Muscle of leg (tissue), 16 donors: ENCODE measurements around the gene ARHGEF39. TPM values are rescaled to one million over a fixed set of nuclear protein-coding genes. Genes with fewer than 3 reads are reported as not detected.

Experiments
- DNase-seq: peaks from one replicate; pipeline ENCODE4 v3.0.0; 2013
- H3K27ac ChIP-seq: one replicate; pipeline ENCODE4 v1.5.1; 2013; ENCODE audit warnings: mild to moderate bottlenecking, low read length, control low read depth
- H3K27me3 ChIP-seq: one replicate; pipeline ENCODE4 v1.6.1; 2013; ENCODE audit warnings: low read length; ENCODE audit not compliant: control insufficient read depth, insufficient read depth
- H3K36me3 ChIP-seq: one replicate; pipeline ENCODE4 v1.6.1; 2013; ENCODE audit warnings: low read length; ENCODE audit not compliant: control insufficient read depth, insufficient read depth
- H3K4me1 ChIP-seq: one replicate; pipeline ENCODE4 v1.6.1; 2013; ENCODE audit warnings: low read length; ENCODE audit not compliant: control insufficient read depth, insufficient read depth
- H3K4me3 ChIP-seq: one replicate; pipeline ENCODE4 v1.5.1; 2013; ENCODE audit warnings: low read length, control low read depth
- H3K9me3 ChIP-seq: replicated peaks from 2 replicates; pipeline ENCODE4 v1.6.1; 2013; ENCODE audit warnings: low read depth, low read length; ENCODE audit not compliant: control insufficient read depth
- WGBS: methylation state at CpG from one replicate; pipeline ENCODE4 v1.1.5; 2013; ENCODE audit warnings: missing lambda C conversion rate; ENCODE audit not compliant: insufficient coverage; 5-methylcytosine and 5-hydroxymethylcytosine counted together
- long read RNA-seq, 11 donors: transcript quantifications; one replicate each; lab custom pipeline, GENCODE V29; 2026
- polyA plus RNA-seq, 8 donors: library from polyadenylated mRNA; unstranded; fragments of 120-200 nt; gene quantifications; one replicate each; pipeline versions ENCODE4 v1.2.1 to v1.2.3, GENCODE V29; 2013; ENCODE audit warnings: inconsistent platforms in 1 of 8, low replicate concordance in 1 of 8; ENCODE audit not compliant: insufficient read length in 8 of 8, insufficient read depth in 1 of 8
- total RNA-seq: library from RNA; stranded (reverse); fragments of 120-200 nt; gene quantifications from one replicate; pipeline ENCODE4 v1.2.4, GENCODE V29; 2013

The ARHGEF39 gene
- total RNA-seq, result 1.4 TPM
- 1 to 10 TPM; 3.9 to 7.7 (median 5.6) TPM for polyA plus RNA-seq
- long read RNA-seq, donor 1, result 0 reads
- long read RNA-seq, donor 2, result 0 reads
- long read RNA-seq, donor 3, result 0 reads
- long read RNA-seq, donor 4, partial matches to known transcripts, result 0 of 3 reads
- long read RNA-seq, donor 4, other reads (novel, unspliced or antisense), result 0 of 3 reads
- long read RNA-seq, donor 5, partial matches to known transcripts, result 7 of 64 reads
- long read RNA-seq, donor 5, other reads (novel, unspliced or antisense), result 55 of 64 reads
- long read RNA-seq, donor 6, partial matches to known transcripts, result 0 of 2 reads
- long read RNA-seq, donor 6, other reads (novel, unspliced or antisense), result 0 of 2 reads
- long read RNA-seq, donor 7, result 0 reads
- long read RNA-seq, donor 8, partial matches to known transcripts, result 0 of 1 reads
- long read RNA-seq, donor 8, other reads (novel, unspliced or antisense), result 0 of 1 reads
- long read RNA-seq, donor 9, partial matches to known transcripts, result 27 of 35 reads
- long read RNA-seq, donor 9, other reads (novel, unspliced or antisense), result 8 of 35 reads
- long read RNA-seq, donor 10, result 0 reads
- long read RNA-seq, donor 11, result 0 reads

GRCh38 chr9:35664531-35665470 is at the start of gene ARHGEF39:
Gene ARHGEF39 (minus strand): TSS chr9:35665195. CDS start chr9:35665169, 26 bp downstream.
- H3K4me1 ChIP-seq, result peaks cover 46% of the 10 kb centered on the region
- peak within 1 kb of the TSS; percentile 61 for H3K4me3 ChIP-seq
- H3K36me3 ChIP-seq, result peaks cover 33% of the 10 kb centered on the region
- DNase-seq, result peak; percentile 89
- WGBS, result 4% methylated on average over 55 of the region's 58 CpGs
- H3K27me3 ChIP-seq, result no peaks in the 10 kb centered on the region
- H3K27ac ChIP-seq, result peak within 1 kb of the TSS; percentile 25
- no peaks in the 10 kb centered on the region for H3K9me3 ChIP-seq

- Histone ChIP-seq H3K4me1 (no peaks in the 10 kb centered on the region), H3K27me3 (no peaks in the 10 kb centered on the region), H3K4me3 (no peak overlapping the region), H3K36me3 (peaks cover 85% of the 10 kb centered on the region), H3K9me3 (no peaks in the 10 kb centered on the region), H3K27ac (no peak overlapping the region)
- 90% methylated on average over 3 of the region's 6 CpGs for WGBS
- DNase-seq, result no peak
These were observed 49.1 kb upstream of the ARHGEF39 start for GRCh38 chr9:35714123-35714522.

GRCh38 chr9:35713578-35713977 is 48.6 kb upstream of the ARHGEF39 start:
- no peak overlapping the region for H3K4me3 ChIP-seq
- H3K36me3 ChIP-seq, result peaks cover 85% of the 10 kb centered on the region
- no peak overlapping the region for H3K27ac ChIP-seq
- DNase-seq, result no peak
- 100% methylated on average over 1 of the region's 3 CpGs for WGBS
- no peaks in the 10 kb centered on the region for H3K9me3 ChIP-seq
- no peaks in the 10 kb centered on the region for H3K27me3 ChIP-seq
- H3K4me1 ChIP-seq, result no peaks in the 10 kb centered on the region

- Histone ChIP-seq H3K36me3 (peaks cover 83% of the 10 kb centered on the region), H3K27ac (no peak overlapping the region), H3K27me3 (no peaks in the 10 kb centered on the region), H3K4me1 (no peaks in the 10 kb centered on the region), H3K9me3 (no peaks in the 10 kb centered on the region), H3K4me3 (no peak overlapping the region)
- no peak for DNase-seq
- WGBS, result 82% methylated on average over 2 of the region's 11 CpGs
These were observed 47.9 kb upstream of the ARHGEF39 start for GRCh38 chr9:35712762-35713400.

- no peak for DNase-seq
- Histone ChIP-seq H3K9me3 (no peaks in the 10 kb centered on the region), H3K27ac (no peak overlapping the region), H3K4me3 (no peak overlapping the region), H3K4me1 (no peaks in the 10 kb centered on the region), H3K36me3 (peaks cover 83% of the 10 kb centered on the region), H3K27me3 (no peaks in the 10 kb centered on the region)
- WGBS, result 91% methylated on average over 15 of the region's 21 CpGs
These were observed 46.8 kb upstream of the ARHGEF39 start for GRCh38 chr9:35711501-35712428.

GRCh38 chr9:35710818-35711500 is 46.0 kb upstream of the ARHGEF39 start:
- no peak for DNase-seq
- H3K27ac ChIP-seq, result no peak overlapping the region
- H3K9me3 ChIP-seq, result no peaks in the 10 kb centered on the region
- no peak overlapping the region for H3K4me3 ChIP-seq
- peaks cover 85% of the 10 kb centered on the region for H3K36me3 ChIP-seq
- no peaks in the 10 kb centered on the region for H3K27me3 ChIP-seq
- WGBS, result no CpG with 5 or more reads among the region's 7 CpGs
- H3K4me1 ChIP-seq, result no peaks in the 10 kb centered on the region

- no peak overlapping the region for H3K4me3 ChIP-seq
- H3K27me3 ChIP-seq, result no peaks in the 10 kb centered on the region
- DNase-seq, result no peak
- H3K27ac ChIP-seq, result no peak overlapping the region
- peaks cover 90% of the 10 kb centered on the region for H3K36me3 ChIP-seq
- WGBS, result 96% methylated on average over 4 of the region's 4 CpGs
- no peaks in the 10 kb centered on the region for H3K9me3 ChIP-seq
- H3K4me1 ChIP-seq, result no peaks in the 10 kb centered on the region
These were observed 43.2 kb upstream of the ARHGEF39 start for GRCh38 chr9:35708146-35708545.

GRCh38 chr9:35706951-35707350 is 42.0 kb upstream of the ARHGEF39 start:
- WGBS, result 97% methylated on average over 5 of the region's 10 CpGs
- no peaks in the 10 kb centered on the region for H3K27me3 ChIP-seq
- H3K9me3 ChIP-seq, result no peaks in the 10 kb centered on the region
- no peaks in the 10 kb centered on the region for H3K4me1 ChIP-seq
- peaks cover 92% of the 10 kb centered on the region for H3K36me3 ChIP-seq
- no peak overlapping the region for H3K4me3 ChIP-seq
- no peak for DNase-seq
- H3K27ac ChIP-seq, result no peak overlapping the region
